Activated CD4-positive, CD25-positive, alpha-beta regulatory T cell treated with anti-CD3 and anti-CD28 coated beads, Interleukin-2, amount 50 U/mL, for 24 hours (primary cell): ENCODE data around the gene APP.

ENCODE experiments used
- ATAC-seq, 2 donors: fragments of 150-1000 bp; cut with Tn5 transposase; one replicate each; pipeline ENCODE4 v1.10.0; 2021; ENCODE audit warnings: mild to moderate bottlenecking in 1 of 2, moderate library complexity in 1 of 2

The APP gene

GRCh38 chr21:25859235-25859929 lies 311.2 kb downstream of the APP start:
- no peak for ATAC-seq

- ATAC-seq = no peak
Observed at GRCh38 chr21:25858325-25858724, 312.2 kb downstream of the APP start.

DNA sequence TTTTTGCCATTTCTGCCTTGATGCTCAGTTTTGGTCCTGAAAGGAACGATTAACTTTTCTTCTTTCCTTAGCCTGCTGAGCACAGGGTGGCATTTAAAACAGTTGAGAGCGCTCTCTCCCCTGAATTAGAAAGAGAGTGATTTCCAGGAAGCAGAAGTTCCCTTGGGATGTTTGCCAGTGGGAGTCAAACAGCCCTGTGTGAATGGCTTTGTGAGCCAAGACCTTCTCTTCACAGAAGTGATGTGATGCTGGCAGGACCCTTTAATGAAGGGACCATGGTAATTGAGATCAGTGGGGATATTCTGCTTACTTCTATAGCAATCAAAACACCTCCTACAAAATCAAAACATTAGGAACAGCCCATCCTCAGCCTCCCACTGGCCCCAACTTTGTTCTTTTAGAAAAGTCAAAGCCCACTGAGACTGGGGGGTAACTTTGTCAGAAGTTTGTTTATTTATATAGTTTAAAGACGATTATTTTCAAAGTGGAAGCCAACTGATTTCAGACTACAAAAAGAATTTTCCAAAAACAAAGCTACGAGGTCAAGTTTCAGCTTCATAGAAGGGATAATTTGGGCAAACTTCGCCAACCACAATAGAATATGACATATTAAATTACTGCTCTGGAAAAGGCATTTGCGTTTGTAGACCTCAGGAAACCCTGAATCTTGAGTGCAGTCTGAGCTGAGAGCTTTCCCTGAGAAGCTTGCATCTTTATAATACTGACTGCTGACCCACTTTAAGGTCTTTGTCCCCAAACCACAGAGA lies 313.1 kb downstream of the APP start:
- ATAC-seq = no peak

GRCh38 chr21:25855576-25855975 lies 315.0 kb downstream of the APP start:
- no peak for ATAC-seq

- ATAC-seq = no peak
Observed at GRCh38 chr21:25850126-25850842, 320.3 kb downstream of the APP start.

DNA sequence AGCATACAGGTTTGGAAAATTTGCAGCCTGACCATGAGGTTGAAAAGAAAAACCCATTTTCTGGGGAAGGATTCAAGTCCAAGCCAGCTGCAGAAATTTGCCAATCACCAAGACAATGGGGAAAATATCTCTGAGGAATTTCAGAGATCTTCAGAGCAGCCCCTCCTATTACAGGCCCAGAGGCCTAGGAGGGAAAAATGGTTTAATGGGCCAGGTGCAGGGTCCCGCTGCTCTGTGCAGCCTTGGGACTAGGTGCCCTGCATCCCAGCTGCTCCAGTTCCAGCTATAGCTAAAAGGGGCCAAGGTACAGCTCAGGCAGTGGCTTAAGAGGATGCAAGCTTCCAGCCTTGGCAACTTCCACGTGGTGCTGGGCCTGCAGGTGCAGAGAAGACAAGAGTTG lies 322.3 kb downstream of the APP start:
- no peak for ATAC-seq

DNA sequence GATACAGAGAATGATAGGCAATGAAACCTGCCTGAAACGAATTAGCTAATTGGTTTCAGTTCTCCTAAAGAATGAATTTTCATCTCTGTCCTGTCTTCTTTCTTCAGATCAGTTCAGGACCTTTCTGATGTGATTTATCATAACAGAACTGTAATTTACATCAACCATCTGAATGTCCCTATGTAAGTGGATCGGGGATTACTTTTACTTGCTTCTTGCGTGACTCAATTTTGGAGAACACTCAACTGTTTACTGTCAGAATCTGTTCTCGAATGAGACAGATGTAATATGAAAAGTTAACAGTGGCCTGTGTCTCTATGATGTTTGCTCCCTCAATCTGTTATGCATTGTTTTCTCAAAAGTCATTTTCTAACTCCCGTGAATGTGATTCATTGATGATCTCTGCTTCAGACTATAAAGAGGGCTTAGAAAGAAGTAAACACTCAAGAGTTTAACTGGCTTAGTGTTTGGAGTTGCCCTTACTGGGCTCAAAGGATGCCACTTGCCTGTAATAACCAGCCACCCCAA lies 324.8 kb downstream of the APP start:
- peak in 1 of 2 donors; percentile 58 for ATAC-seq

GRCh38 chr21:25842925-25843324 lies 327.6 kb downstream of the APP start:
- no peak for ATAC-seq

DNA sequence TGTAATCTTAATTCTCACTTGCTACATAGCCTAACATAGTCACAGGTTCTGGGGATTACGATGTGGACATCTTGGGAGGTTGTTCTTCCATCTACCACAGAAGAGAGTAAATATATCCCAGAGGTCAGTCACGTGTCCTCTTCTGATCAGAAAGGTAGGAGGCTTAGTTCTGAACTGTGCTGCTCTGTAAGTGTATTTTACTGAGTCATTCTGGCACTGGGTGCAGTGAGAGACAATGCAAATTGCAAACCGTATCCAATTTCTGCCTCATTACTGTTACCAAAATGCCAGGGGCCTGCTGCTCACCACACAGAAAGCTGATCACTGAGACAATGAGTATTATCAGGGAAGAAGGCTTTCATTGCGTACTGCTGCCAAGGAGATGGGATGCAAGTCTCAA lies 331.8 kb downstream of the APP start:
- no peak for ATAC-seq

- no peak for ATAC-seq
Observed at GRCh38 chr21:25837533-25838265, 332.9 kb downstream of the APP start.

GRCh38 chr21:25836396-25836795 lies 334.2 kb downstream of the APP start:
- ATAC-seq = no peak

- ATAC-seq = no peak
Observed at GRCh38 chr21:25834381-25834780, 336.2 kb downstream of the APP start.

DNA sequence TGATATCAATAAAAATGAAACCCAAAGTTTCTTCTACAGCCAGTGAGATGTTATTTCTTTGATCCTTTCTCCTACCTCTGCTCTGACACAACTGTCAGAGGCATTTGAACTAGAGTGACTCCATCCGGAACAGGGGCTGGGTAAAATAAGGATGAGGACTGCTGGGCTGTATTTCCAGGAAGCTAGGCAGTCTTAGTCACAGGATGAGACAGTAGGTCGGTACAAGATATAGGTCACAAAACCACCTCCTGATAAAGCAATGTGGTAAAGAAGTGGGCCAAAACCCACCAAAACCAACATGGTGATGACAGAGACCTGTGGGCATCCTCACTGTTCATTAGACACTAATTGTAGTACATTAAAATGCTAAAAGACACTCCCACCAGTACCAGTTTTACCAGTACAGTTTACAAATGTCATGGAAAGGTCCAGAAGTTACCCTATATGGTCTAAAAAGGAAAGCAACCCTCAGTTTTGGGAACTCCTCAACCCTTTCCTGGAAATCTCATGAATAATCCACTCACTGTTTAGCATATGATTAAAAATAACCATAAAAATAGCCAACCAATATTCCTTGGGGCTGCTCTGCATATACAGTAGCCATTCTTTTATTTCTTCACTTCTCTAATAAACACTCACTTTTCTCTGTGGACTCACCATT lies 339.1 kb downstream of the APP start:
- ATAC-seq = peak in 1 of 2 donors; percentile 59
